Activated CD8-positive, alpha-beta memory T cell treated with anti-CD3 and anti-CD28 coated beads, Interleukin-2, amount 50 U/mL, for 24 hours (primary cell): ENCODE results near the gene EEF1AKMT3.

Source experiments
- DNase-seq: peaks from one replicate; pipeline ENCODE4 v3.0.0-alpha.2; 2020; ENCODE audit errors: extremely low read depth

EEF1AKMT3 gene

DNA sequence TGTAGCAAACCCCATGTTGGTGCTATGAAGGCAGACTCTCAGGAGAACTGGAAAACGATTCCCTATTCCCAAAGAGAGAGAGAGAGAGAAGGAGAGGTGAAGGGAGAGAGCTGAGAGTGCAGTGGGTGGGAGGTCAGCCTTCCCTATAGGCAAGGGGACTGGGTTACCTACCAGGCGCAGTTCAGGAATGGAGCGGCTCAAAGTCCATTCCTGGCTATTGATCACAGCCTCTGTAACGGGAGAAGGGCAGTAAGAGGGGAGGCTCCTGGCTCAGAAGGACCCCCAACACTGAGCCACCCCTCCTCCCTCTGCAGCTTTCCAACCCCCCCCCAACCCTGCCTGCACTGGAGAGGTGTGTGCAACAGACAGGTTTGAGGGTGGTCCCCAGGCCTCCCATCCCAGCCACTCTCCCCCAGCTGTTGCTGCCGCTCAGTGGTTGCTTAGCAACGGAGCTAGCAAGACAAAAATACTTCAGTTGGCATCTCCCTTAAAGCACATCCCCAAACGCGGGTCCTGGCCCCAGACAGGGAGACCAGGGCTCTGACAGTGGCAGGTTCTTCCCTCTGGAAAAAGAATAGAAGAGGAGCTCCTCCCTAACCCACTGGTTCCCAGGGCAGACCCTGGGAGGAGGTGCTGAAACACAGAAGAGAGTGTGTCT lies 37.1 kb upstream of the EEF1AKMT3 start:
- no peak for DNase-seq

DNA sequence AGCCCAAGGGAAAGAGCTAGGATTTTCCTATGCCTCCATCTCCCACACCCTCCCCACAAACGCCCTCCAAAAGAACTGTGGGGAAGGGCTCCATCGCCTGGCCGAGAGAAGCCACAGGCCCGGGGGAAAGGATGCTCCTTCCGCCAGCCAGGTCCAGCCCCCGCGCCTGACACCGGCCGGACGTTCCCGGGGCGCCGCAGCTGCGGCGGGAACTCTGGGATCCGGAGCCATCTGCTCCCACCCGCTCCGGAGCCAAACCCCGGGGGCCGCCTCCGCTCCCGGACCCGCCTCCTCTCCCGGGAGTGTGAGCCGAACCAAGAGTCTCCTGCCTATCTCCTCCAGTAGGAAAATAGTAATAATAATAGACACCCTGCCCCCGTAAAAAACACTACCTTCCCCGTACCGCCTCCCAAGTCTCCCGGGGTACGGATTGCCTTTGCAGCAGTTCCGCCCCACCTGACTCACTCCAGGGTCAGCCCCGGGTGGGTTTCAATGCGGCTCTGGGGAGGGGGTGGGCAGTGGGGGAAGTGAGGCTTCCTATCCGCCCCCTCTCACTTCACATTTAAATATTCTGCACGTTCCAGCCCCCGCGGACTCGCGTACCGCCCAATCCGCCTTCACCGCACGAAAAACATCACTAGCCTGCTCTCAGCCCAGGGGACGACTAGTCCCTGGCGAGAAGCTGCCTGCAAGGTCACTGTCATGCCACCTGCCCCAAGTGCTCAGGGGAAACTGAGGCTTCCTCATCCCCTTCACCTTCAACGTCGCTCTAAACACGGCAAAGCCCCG lies 36.3 kb upstream of the EEF1AKMT3 start:
- DNase-seq: no peak

DNA sequence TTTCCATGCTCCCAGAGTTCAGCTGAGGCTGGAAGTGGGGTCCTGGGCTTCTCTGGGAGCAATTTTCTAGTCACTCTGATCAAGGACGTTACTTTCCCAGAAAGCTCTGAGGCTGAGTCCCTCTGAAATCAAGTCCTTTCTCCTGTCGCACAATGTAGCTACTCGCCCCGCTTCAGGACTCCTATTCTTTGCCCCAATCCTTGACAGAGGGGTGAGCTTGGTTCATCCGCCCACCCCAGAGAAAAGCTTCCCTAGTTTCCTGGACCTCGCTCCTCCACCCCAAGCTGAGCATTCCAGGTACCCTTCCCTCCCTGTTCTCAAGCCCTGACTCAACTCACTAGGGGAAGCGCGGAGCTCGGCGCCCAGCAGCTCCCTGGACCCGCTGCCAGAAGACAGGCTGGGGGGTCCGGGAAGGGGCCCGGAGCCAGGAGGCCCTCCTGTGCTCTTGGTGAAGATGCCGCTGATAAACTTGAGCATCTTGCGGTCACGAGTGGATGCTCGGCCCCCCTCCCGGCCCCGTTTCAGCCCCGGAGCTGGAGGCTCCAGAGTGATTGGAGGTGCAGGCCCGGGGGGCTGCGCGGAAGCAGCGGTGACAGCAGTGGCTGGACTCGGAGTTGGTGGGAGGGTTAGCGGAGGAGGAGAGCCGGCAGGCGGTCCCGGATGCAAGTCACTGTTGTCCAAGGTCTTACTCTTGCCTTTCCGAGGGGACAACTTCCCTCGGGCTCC lies 35.5 kb upstream of the EEF1AKMT3 start:
- no peak for DNase-seq

DNA sequence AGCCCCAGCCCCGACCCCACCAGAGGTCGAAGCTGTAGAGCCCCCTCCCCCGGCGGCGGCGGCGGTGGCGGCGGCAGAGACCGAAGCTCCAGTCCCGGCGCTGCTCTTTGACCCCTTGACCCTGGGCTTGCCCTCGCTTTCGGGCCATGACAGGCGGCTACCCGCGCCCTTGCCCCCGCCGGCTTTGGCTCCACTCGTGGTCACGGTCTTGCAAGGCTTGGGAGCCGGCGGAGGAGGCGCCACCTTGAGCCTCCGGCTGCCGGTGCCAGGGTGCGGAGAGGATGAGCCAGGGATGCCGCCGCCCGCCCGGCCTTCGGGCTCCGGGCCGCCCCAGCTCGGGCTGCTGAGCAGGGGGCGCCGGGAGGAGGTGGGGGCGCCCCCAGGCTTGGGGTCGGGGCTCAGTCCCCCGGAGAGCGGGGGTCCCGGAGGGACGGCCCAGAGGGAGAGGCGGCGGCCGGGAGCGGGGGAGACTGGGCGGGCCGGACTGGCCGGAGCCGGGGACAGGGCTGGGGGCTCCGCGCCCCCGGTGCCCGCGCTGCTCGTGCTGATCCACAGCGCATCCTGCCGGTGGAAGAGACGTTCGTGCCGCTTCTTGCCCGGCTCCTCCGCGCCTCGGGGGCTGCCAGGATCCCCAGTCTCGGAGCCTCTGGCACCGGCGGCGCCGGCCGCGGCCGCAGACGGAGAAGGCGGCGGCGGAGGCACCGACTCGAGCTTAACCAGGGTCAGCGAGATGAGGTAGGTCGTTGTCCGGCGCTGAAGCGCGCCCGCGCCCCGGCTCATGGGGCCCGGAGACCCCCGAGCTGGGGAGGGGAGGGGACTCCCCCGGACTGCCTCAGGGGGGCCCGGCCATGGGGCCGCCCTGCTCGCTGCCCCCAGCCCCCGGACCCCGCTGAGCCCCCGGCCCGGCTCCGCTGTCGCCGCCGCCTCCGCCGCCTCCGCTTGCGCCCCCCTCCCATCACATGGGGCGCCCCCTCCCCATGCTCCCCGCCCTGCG lies 34.6 kb upstream of the EEF1AKMT3 start:
- DNase-seq: no peak

DNA sequence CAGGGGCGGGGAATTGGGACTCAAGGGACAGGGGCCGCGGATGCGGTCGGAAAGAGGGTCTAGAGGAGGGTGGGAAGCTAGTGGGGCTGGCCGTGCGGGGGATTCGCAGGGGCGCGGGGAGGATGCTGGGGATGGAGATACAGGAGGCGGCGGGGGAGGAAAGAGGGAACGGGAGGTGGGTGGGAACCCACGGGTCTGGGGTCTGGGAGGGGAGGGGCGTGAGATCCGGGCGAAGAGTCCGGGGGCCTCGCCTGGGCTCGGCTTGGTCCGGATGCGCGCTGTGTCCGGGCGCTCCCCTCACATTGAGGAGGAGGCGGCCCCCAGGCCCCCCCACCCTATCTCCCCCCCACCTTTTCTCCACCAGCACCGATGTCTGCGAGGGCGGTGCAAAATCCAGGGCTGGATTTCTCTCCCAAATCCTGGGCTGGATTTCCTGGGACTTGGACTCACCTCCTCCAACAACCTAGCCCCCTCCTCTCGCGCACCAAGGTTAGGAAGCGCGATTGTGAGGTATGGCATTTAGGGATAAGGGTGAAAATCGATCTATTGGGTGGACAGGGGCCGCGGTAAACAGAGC lies 33.7 kb upstream of the EEF1AKMT3 start, which contains the start of gene AGAP2:
Gene AGAP2, minus strand, starts transcription at position 82 of the 577 bp plus-strand sequence. CDS start 496 bp downstream, outside the sequence.
- DNase-seq: no peak

DNA sequence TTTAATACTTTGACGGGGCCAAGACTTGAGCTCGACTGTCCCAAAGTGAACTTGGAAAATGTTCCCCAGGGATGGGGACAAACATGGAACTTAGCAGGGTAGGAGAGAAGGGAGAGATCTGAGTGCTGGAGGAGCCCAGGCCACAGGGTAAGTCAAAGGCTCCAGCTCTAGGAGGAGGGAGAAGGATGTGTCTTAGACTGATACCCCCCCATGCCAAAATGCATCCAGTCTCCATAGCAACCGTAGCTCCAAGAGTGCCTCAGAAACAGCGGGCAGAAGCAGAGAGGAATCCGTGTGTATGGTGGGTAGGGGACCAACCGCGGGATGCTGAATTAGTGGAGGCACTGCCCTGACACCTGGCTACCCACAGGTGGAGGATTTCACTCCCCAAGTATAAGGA lies 33.0 kb upstream of the EEF1AKMT3 start:
- DNase-seq: no peak

DNA sequence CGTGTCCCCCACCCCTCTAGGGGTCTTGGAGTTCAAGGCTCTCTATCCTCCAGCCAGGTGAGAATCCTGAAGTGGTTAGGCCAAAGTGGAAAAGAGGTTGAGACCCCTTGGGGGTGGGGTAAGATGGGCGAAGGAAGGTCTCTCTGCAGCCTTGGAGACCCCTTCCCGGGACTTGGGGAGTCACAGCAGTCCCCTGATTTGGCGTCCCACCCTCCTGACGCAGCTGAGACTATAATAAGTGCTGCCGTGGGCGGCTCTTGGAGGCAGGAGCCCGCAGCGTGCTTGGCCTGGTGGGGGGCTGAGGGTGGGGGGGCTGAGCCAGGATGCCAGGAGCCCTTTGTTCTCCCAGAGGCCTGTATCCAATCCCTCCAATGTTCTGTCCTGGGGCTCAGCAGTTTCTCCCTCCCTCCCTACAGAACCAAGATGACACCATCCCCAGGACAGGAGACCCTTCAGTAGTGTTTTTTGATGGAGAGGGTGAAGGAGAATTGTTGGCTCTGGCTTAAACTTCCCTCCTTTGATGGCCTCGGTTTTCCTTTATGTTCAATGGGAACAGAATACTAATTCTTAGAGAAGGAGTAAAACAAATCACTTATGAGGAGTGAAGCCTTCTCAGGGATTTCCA lies 32.4 kb upstream of the EEF1AKMT3 start:
- DNase-seq: no peak

DNA sequence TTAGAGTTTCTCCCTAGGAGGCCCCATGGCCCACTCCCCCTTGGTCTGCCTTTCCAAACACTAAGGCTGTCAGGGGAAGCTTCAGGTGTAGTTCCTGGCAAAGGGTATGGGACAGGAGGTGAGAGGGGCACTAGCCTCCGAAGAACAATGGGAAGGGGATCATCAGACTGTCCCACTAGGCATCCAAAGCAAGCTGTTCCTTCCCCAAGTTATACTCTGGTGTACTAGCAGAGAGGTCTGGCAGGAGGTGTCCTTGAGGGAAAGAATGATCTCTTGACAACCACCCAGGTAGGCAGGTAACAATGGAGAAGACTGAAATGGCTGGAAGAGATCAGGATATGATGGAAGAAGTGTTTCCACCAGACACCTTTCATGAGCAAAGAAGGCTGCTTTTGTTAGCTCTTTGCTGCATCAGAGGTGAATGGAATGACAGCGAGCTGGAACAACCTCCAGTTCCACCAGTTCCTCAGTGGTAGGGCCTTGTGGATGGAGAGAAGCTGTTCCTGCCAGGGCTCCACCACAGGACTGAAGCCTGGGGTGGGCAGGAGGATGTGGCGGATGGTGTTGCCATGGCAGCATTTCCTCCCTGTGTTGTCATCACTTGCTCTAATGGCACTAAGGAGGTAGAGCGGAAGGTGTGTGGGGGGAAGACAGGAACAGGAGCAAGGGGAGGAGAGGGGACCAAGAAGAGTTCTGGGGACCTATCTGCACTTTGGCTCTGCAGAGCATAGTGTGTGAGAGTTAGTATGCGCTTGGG lies 31.6 kb upstream of the EEF1AKMT3 start:
- DNase-seq: no peak

DNA sequence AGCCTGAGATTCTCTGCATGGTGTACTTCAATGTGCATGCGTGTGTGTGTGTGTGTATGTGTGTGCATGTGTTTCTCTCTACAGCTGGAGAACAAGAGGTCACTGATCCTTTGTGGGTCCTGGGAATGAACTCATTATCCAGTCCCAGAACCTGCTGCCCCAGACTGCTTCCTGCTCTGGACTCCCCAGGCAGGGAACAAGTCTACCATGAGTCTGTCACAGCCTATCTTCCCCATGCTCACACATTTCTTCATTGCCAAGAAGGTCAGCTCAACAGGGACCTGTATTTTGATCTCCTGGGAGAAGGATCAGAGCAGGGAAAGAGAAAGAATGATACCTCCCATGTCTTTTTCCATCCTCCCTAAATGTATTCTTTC lies 31.0 kb upstream of the EEF1AKMT3 start:
- no peak for DNase-seq

DNA sequence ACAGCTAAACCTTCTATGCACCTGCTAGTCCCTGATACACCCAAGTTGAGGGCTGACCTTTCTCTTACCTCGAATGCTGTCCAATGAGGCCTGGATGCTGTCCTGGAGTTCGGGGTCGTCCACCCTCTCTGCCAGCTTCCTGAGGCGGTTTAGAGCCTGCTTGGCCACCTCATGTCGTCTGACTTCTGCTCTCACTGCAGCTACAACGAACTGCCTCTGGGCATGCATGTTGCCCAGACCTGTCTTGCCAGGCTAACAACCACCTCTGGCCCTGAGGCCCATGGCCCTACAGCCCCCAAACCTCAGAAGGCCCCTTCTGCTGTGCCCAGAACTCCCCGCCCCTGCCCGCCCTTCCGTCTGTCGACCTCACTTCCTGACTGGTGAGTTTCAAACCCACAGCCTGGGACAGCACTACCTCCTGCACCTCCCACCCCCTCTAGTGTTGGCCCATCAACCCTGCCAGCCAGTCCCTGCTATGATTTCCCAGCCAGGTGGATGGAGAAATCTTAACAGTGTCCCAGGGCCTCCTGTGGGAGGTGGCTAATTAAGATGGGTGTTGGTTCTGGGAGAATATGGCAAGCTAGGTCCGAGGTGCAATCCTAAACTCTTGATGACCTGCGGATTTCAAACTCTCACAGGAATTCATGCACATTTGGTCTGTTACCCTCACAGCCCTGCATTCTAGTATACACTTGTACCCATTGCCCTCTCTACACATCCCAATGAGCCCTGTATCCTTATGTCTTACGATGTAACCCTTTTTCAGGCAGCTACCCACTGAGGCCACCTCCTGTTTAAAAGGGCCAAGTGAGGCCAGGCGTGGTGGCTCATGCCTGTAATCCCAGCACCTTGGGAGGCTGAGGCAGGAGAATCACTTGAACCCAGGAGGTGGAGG lies 30.3 kb upstream of the EEF1AKMT3 start:
- peak; percentile 64 for DNase-seq

DNA sequence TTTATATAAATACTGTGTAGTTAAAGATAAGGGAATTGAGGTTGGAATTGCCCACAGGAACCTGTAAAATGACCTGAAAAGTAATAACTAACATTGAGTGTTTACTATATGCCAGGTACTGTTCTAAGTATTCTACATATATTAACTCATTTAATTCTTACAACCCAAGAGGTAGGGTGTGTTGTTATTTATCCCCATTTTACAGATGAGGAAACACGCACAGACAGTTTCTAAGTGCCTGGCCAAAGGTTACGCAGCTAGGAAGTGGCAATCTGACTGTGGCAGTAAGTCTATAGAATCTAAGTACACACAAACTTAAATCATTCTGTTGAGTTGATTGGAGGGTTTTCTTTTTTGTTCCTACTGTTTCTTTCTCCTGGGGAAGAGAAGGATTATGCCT lies 28.6 kb upstream of the EEF1AKMT3 start:
- DNase-seq: no peak

DNA sequence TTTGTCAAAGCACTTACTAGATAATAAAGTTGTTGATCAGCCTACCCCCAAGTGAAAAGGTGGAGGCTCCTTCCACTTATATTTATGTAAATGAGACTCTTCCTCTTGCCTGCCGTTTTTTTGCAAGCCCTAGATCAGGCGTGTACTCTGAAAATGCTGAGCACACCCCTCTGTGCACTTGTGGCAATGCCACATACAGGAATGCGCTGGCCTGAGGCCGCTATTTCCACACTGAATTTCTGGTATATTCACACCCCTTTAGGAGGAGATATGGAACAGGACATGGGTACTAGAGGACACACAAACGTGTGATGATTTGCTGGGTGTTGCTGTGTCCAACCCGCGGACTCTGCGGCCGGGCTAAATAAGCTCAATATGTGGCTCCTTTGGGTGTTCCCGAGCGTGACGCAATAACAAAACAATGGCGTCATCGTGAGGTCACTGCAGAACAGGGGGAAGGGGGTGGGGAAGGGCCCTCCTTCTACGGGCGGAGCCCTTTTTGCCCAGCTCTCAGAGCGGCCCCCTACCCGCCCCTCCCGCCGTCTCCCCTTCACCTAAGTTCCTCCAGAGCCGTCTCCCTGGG lies 28.1 kb upstream of the EEF1AKMT3 start:
- no peak for DNase-seq

DNA sequence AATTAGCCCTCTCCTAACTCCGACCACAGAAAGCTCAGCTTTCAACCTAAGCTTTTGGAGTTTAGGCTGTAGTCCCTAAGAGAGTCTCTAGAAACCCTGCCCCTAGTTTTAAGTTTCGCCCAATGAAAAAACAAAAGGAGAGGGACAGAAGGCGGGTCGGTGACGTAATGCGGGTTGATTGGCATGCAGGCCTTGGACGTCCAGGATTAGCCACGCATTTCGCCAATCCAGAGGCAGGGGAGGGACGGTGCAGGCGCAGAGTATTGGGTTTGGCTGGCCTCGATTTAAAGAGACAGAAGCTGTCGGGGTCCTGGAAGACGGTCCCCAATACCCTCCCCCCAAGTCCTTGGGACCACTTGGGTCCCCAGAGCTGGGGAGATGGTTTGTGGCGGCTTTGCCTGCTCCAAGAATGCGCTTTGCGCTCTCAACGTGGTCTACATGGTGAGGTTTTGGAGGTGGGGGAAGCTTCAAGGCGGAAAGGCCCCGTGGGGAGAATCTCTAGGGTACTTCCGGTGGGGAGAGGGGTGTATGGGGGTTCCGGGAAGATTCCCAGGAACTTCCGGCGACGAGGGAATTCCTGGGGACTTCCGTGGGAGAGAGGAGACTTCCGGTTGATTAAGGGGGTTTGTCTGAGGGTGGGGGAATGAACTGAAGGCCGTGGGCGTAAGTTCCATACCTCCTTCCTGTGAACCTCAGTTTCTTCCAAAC lies 27.5 kb upstream of the EEF1AKMT3 start, which contains the start of gene TSPAN31:
Gene TSPAN31, plus strand, starts transcription at position 263 of the 708 bp plus-strand sequence. Its CDS starts 116 bp downstream, at position 379.
- DNase-seq: peak; percentile 89

DNA sequence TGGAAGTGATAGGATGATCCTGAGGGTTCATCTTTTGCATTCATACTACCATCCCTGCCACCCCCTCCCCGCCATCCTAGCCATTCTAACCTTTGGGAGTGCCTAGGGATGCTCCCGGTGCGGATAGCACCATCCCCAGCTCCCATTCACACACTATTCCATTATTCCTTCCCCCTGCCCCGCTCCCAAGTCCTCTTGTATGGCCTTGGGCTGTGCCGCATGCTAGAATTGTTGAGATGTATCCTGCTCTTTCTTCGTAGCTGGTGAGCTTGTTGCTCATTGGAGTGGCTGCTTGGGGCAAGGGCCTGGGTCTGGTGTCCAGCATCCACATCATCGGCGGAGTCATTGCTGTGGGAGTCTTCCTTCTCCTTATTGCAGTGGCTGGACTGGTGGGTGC lies 26.9 kb upstream of the EEF1AKMT3 start:
- DNase-seq: no peak

DNA sequence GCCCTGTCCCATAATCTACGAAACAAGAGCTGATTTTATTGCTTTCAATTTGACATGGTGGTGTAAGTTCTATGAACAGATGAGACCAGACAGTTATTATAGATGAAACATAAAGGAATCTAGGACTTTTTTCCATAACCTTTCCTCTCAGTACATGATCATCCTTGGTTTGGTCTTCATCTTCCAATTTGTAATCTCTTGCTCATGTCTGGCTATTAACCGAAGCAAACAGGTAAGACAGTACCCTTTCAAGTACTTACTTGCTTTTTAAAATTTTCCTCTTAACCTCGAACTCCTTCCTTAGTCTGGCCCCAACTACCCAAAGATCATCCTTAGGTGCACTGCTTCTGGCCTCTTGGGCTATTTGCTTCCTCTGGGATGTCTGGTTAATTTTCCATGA lies 26.4 kb upstream of the EEF1AKMT3 start:
- no peak for DNase-seq

DNA sequence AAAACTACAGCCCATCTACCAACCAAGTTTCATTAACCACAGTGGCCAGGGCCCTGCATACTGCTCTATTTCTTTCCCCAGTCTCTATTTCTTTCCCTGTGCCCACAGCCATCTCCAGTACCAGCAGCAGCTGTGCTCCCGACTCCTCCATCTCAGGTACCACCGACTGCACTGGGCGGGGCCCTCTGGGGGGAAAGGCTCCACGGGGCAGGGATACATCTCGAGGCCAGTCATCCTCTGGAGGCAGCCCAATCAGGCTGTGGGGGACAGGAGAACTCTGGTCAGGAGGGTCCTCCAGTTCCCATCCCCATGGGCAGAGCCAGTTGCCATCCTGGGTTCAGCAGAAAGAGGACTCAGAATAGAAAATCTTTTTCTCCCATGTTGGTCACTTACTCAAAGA lies 23.4 kb upstream of the EEF1AKMT3 start:
- no peak for DNase-seq

DNA sequence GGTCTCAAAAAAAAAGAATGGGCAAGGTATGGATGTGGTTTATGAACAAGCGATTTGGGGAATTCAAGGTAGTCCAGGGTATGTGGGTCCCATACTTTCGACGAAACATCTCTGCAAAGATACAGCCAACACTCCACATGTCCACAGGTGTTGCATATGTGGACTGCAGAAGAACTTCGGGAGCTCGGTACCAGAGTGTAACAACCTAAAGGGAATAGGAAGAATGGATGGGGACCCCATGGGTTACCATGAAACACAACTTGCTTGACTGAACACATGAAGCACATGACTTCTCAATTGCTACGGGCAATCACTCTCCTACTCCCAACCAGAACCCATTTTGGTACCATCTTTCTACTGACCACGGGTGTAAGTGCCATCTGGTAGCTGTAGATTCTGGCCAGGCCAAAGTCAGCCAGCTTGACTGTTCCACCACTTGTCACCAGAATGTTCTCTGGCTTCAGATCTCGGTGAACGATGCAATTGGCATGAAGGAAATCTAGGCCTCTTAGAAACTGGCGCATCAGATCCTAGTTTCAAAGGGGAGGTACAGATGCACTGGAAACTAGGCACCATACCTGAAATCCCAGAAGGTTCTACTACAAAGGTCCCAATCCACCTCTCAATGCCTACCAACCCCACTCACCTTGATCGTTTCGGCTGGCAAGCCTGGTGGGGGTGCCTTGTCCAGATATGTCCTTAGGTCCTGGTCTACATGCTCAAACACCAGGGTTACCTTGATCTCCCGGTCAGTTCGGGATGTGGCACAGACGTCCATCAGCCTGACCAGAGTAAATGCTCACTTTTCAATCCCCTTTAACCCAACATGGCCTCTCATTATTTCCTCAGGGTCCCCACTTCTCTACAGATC lies 21.6 kb upstream of the EEF1AKMT3 start:
- DNase-seq: no peak
